ENCODE measurements around the gene TMOD4. TPM values are rescaled to one million over a fixed set of nuclear protein-coding genes. Genes with fewer than 3 reads are reported as not detected.
"Not testable (repeated sequence)": the region's sequence is repeated elsewhere in the genome, so short reads cannot be mapped to it uniquely, and the experiment has no call there.

Gene TMOD4
- total RNA-seq, 1 donor from 2014 or later, result 2.1 TPM

DNA sequence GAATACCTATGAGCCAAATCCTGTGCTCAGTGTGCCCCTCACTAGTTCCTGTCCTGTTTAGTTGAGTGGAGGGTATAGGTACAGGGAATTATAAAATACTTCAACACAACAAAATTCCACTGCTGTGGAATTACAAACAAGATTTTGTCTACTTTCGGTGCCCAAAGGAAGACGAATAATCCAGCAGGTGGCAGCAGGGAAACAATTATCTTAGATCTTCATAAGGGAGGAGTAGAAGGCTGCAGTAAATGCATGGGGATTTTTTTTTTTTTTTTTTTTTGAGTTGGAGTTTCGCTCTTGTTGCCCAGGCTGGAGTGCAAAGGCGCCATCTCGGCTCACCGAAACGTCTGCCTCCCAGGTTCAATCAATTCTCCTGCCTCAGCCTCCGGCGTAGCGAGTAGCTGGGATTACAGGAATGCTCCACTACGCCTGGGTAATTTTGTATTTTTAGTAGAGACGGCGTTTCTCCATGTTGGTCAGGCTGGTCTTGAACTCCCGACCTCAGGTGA lies 20.6 kb upstream of the TMOD4 start:
- peak; percentile 25 to 44 for ATAC-seq
- Histone ChIP-seq H3K36me3 (no peaks in the 10 kb centered on the region), H3K27me3 (ENCODE audit: low read depth) (no peaks in the 10 kb centered on the region), H3K27ac (peak overlapping the region; percentile 80), H3K4me3 (peak overlapping the region; percentile 30), H3K4me1 (peaks cover 33% of the 10 kb centered on the region), H3K9me3 (no peaks in the 10 kb centered on the region)
- no peak for DNase-seq
- intact Hi-C loops (cut with DNase I), result no loop called here
- TF ChIP-seq CTCF (IDR thresholded peaks at IDR 0.05), result peak; percentile 52

GRCh38 chr1:151194894-151195594 lies 19.3 kb upstream of the TMOD4 start:
- Histone ChIP-seq H3K27ac (peak overlapping the region; percentile 80), H3K4me3 (peak overlapping the region; percentile 30), H3K4me1 (peaks cover 20% of the 10 kb centered on the region)
- H3K36me3 ChIP-seq; H3K27me3 ChIP-seq (ENCODE audit: low read depth); intact Hi-C loops (cut with DNase I); H3K9me3 ChIP-seq: not testable (repeated sequence)
- DNase-seq, result peak; percentile 79
- peak; percentile 67 to 69 for ATAC-seq

DNA sequence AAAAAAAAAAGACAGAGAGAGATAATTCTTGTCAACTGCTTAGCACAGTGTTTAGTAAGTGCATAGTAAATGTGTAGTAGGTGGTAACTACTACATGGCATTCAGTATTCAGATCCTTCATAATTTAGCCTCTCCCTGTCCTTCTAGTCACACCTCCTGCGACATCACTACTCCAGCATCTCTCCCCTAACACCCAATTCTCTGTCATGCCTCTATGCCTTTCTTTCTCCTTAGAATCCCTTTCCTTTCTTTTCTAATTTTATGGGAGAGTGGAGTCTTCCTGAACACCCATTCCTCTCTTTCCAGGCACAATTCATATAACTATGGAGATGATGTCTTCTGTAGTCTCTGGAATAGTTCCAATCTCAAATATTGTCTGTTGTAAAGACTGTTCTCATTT lies 18.1 kb upstream of the TMOD4 start:
- Histone ChIP-seq H3K36me3 (no peaks in the 10 kb centered on the region), H3K27ac (no peak overlapping the region), H3K4me3 (no peak overlapping the region), H3K27me3 (ENCODE audit: low read depth) (no peaks in the 10 kb centered on the region), H3K4me1 (peaks cover 18% of the 10 kb centered on the region), H3K9me3 (no peaks in the 10 kb centered on the region)
- ATAC-seq, result no peak
- no peak for TF ChIP-seq CTCF (IDR thresholded peaks at IDR 0.05)
- intact Hi-C loops (cut with DNase I), result no loop called here
- no peak for DNase-seq

DNA sequence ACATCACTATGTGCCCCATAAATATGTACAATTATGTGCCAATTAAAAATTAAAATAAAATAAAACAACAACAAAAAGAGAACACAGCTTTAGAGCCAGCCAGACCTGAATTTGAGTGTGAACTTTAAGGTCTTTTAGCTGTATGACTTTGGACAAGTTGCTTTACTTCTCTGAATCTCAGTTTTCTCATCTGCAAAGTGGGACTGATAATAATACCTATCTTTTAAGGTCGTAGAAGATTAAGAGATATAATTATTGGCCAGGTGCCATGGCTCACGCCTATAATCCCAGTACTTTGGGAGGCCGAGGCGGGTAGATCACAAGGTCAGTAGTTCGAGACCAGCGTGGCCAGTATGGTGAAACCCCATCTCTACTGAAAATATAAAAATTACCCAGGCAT lies 17.5 kb upstream of the TMOD4 start:
- no peak overlapping the region for H3K27ac ChIP-seq
- intact Hi-C loops (cut with DNase I), result no loop called here

GRCh38 chr1:151192047-151192446 lies 16.3 kb upstream of the TMOD4 start:
- Histone ChIP-seq H3K36me3 (no peaks in the 10 kb centered on the region), H3K4me1 (peaks cover 30% of the 10 kb centered on the region)
- intact Hi-C loops (cut with DNase I), result no loop called here

More for the DNA sequence above, 17.5 kb upstream of the TMOD4 start:
- TF ChIP-seq CTCF (IDR thresholded peaks at IDR 0.05), result no peak
- H3K4me3 ChIP-seq, result no peak overlapping the region
- H3K27me3 ChIP-seq (ENCODE audit: low read depth), result no peaks in the 10 kb centered on the region
- DNase-seq, result no peak
- no peaks in the 10 kb centered on the region for H3K36me3 ChIP-seq
- H3K9me3 ChIP-seq, result no peaks in the 10 kb centered on the region
- H3K4me1 ChIP-seq, result peaks cover 23% of the 10 kb centered on the region
- ATAC-seq, result no peak

More at GRCh38 chr1:151192047-151192446, 16.3 kb upstream of the TMOD4 start:
- Histone ChIP-seq H3K27me3 (ENCODE audit: low read depth) (no peaks in the 10 kb centered on the region), H3K27ac (no peak overlapping the region), H3K9me3 (no peaks in the 10 kb centered on the region), H3K4me3 (no peak overlapping the region)
- TF ChIP-seq CTCF (IDR thresholded peaks at IDR 0.05), result no peak
- no peak for DNase-seq
- ATAC-seq, result no peak

All from lower lobe of right lung (tissue), 2 donors.